Stimulated activated memory B cell treated with anti-CD40 and anti-IgM and Interleukin-4, amounts not matched to agents 10 μg/mL and 1 μg/mL and 100 μg/mL, for 72 hours (primary cell): ENCODE measurements around the gene AMBP.
A peak's percentile ranks its signal among the peaks of the same experiment; 100 is the strongest.

ENCODE experiments used
- ATAC-seq: fragments of 150-1000 bp; cut with Tn5 transposase; 2 replicates; pipeline ENCODE4 v1.10.0; 2021
- H3K27ac Mint-ChIP-seq: one replicate; pipeline ENCODE4 v1.8.0; 2022; ENCODE audit warnings: mild to moderate bottlenecking, mixed read lengths
- H3K27me3 Mint-ChIP-seq: one replicate; pipeline ENCODE4 v1.8.0; 2022; ENCODE audit warnings: mixed read lengths
- H3K36me3 Mint-ChIP-seq: one replicate; pipeline ENCODE4 v1.8.0; 2022; ENCODE audit warnings: mixed read lengths
- H3K4me1 Mint-ChIP-seq: one replicate; pipeline ENCODE4 v1.8.0; 2022; ENCODE audit warnings: mixed read lengths
- H3K4me3 Mint-ChIP-seq: one replicate; pipeline ENCODE4 v1.8.0; 2022; ENCODE audit warnings: mild to moderate bottlenecking, moderate library complexity, mixed read lengths
- H3K9me3 Mint-ChIP-seq: one replicate; pipeline ENCODE4 v1.8.0; 2022; ENCODE audit warnings: mixed read lengths

AMBP gene

GRCh38 chr9:114117996-114118830 is 40.1 kb upstream of the AMBP start:
- peaks cover 4% of the 10 kb centered on the region for H3K9me3 Mint-ChIP-seq
- H3K4me1 Mint-ChIP-seq = no peaks in the 10 kb centered on the region
- H3K27me3 Mint-ChIP-seq = peaks cover 51% of the 10 kb centered on the region
- no peak overlapping the region for H3K4me3 Mint-ChIP-seq
- no peak overlapping the region for H3K27ac Mint-ChIP-seq
- no peaks in the 10 kb centered on the region for H3K36me3 Mint-ChIP-seq
- ATAC-seq = no peak

- Mint-ChIP-seq H3K27me3 (peaks cover 57% of the 10 kb centered on the region), H3K36me3 (no peaks in the 10 kb centered on the region), H3K9me3 (peaks cover 4% of the 10 kb centered on the region), H3K4me3 (no peak overlapping the region), H3K27ac (no peak overlapping the region), H3K4me1 (no peaks in the 10 kb centered on the region)
- ATAC-seq = no peak
Observed at GRCh38 chr9:114117614-114117995, 39.5 kb upstream of the AMBP start.

- no peaks in the 10 kb centered on the region for H3K36me3 Mint-ChIP-seq
- H3K27ac Mint-ChIP-seq = no peak overlapping the region
- no peak overlapping the region for H3K4me3 Mint-ChIP-seq
- H3K27me3 Mint-ChIP-seq = peaks cover 66% of the 10 kb centered on the region
- peaks cover 4% of the 10 kb centered on the region for H3K9me3 Mint-ChIP-seq
- ATAC-seq = no peak
- no peaks in the 10 kb centered on the region for H3K4me1 Mint-ChIP-seq
Observed at GRCh38 chr9:114116126-114116747, 38.1 kb upstream of the AMBP start.

GRCh38 chr9:114115654-114116125 is 37.6 kb upstream of the AMBP start:
- Mint-ChIP-seq H3K9me3 (peaks cover 3% of the 10 kb centered on the region), H3K27me3 (peaks cover 67% of the 10 kb centered on the region), H3K4me3 (no peak overlapping the region), H3K27ac (no peak overlapping the region), H3K4me1 (no peaks in the 10 kb centered on the region), H3K36me3 (no peaks in the 10 kb centered on the region)
- ATAC-seq = no peak

GRCh38 chr9:114114364-114114763 is 36.3 kb upstream of the AMBP start:
- no peaks in the 10 kb centered on the region for H3K9me3 Mint-ChIP-seq
- no peaks in the 10 kb centered on the region for H3K36me3 Mint-ChIP-seq
- ATAC-seq = no peak
- H3K27ac Mint-ChIP-seq = no peak overlapping the region
- peaks cover 63% of the 10 kb centered on the region for H3K27me3 Mint-ChIP-seq
- H3K4me3 Mint-ChIP-seq = no peak overlapping the region
- no peaks in the 10 kb centered on the region for H3K4me1 Mint-ChIP-seq

- no peak for ATAC-seq
- Mint-ChIP-seq H3K9me3 (no peaks in the 10 kb centered on the region), H3K36me3 (no peaks in the 10 kb centered on the region), H3K27ac (no peak overlapping the region), H3K27me3 (peaks cover 64% of the 10 kb centered on the region), H3K4me1 (no peaks in the 10 kb centered on the region), H3K4me3 (no peak overlapping the region)
Observed at GRCh38 chr9:114112778-114113584, 34.9 kb upstream of the AMBP start.

- H3K9me3 Mint-ChIP-seq = no peaks in the 10 kb centered on the region
- no peak overlapping the region for H3K4me3 Mint-ChIP-seq
Observed at GRCh38 chr9:114112325-114112724, 34.2 kb upstream of the AMBP start.

GRCh38 chr9:114110180-114110579 is 32.1 kb upstream of the AMBP start:
- no peak overlapping the region for H3K4me3 Mint-ChIP-seq
- H3K9me3 Mint-ChIP-seq = no peaks in the 10 kb centered on the region
- H3K36me3 Mint-ChIP-seq = no peaks in the 10 kb centered on the region
- ATAC-seq = no peak
- H3K27ac Mint-ChIP-seq = no peak overlapping the region
- peaks cover 51% of the 10 kb centered on the region for H3K27me3 Mint-ChIP-seq
- H3K4me1 Mint-ChIP-seq = no peaks in the 10 kb centered on the region

More at GRCh38 chr9:114112325-114112724, 34.2 kb upstream of the AMBP start:
- H3K36me3 Mint-ChIP-seq = no peaks in the 10 kb centered on the region
- H3K4me1 Mint-ChIP-seq = no peaks in the 10 kb centered on the region
- no peak overlapping the region for H3K27ac Mint-ChIP-seq
- peaks cover 58% of the 10 kb centered on the region for H3K27me3 Mint-ChIP-seq
- no peak for ATAC-seq

- ATAC-seq = no peak
- Mint-ChIP-seq H3K9me3 (no peaks in the 10 kb centered on the region), H3K36me3 (no peaks in the 10 kb centered on the region), H3K27me3 (peaks cover 41% of the 10 kb centered on the region), H3K4me1 (no peaks in the 10 kb centered on the region), H3K4me3 (no peak overlapping the region), H3K27ac (no peak overlapping the region)
Observed at GRCh38 chr9:114109124-114109523, 31.0 kb upstream of the AMBP start.

- peak; percentile 83 for ATAC-seq
Observed at GRCh38 chr9:114108016-114108833, 30.1 kb upstream of the AMBP start.

GRCh38 chr9:114107286-114108001 is 29.3 kb upstream of the AMBP start:
- no peak for ATAC-seq
- no peaks in the 10 kb centered on the region for H3K4me1 Mint-ChIP-seq
- no peaks in the 10 kb centered on the region for H3K36me3 Mint-ChIP-seq
- no peak overlapping the region for H3K27ac Mint-ChIP-seq
- no peaks in the 10 kb centered on the region for H3K9me3 Mint-ChIP-seq
- no peak overlapping the region for H3K4me3 Mint-ChIP-seq
- H3K27me3 Mint-ChIP-seq = peaks cover 30% of the 10 kb centered on the region

More at GRCh38 chr9:114108016-114108833, 30.1 kb upstream of the AMBP start:
- Mint-ChIP-seq H3K4me3 (no peak overlapping the region), H3K4me1 (no peaks in the 10 kb centered on the region), H3K27me3 (peaks cover 32% of the 10 kb centered on the region), H3K36me3 (no peaks in the 10 kb centered on the region), H3K9me3 (no peaks in the 10 kb centered on the region), H3K27ac (no peak overlapping the region)

GRCh38 chr9:114105236-114105635 is 27.1 kb upstream of the AMBP start:
- H3K27ac Mint-ChIP-seq = no peak overlapping the region
- H3K9me3 Mint-ChIP-seq = peaks cover 4% of the 10 kb centered on the region
- no peaks in the 10 kb centered on the region for H3K4me1 Mint-ChIP-seq
- H3K27me3 Mint-ChIP-seq = peaks cover 25% of the 10 kb centered on the region
- H3K4me3 Mint-ChIP-seq = no peak overlapping the region
- ATAC-seq = no peak
- peaks cover 5% of the 10 kb centered on the region for H3K36me3 Mint-ChIP-seq

- no peak for ATAC-seq
- Mint-ChIP-seq H3K4me1 (peaks cover 3% of the 10 kb centered on the region), H3K4me3 (no peak overlapping the region), H3K9me3 (peaks cover 7% of the 10 kb centered on the region), H3K36me3 (peaks cover 5% of the 10 kb centered on the region), H3K27ac (no peak overlapping the region), H3K27me3 (peaks cover 31% of the 10 kb centered on the region)
Observed at GRCh38 chr9:114102484-114102883, 24.4 kb upstream of the AMBP start.

- H3K27me3 Mint-ChIP-seq = peaks cover 51% of the 10 kb centered on the region
Observed at GRCh38 chr9:114100536-114100935, 22.4 kb upstream of the AMBP start.

More at GRCh38 chr9:114100536-114100935, 22.4 kb upstream of the AMBP start:
- Mint-ChIP-seq H3K4me3 (no peak overlapping the region), H3K36me3 (peaks cover 5% of the 10 kb centered on the region), H3K27ac (no peak overlapping the region), H3K9me3 (peaks cover 7% of the 10 kb centered on the region), H3K4me1 (peaks cover 17% of the 10 kb centered on the region)
- no peak for ATAC-seq
